ENCODE data around the gene KCND2. TPM values are rescaled to one million over a fixed set of nuclear protein-coding genes. Genes with fewer than 3 reads are reported as not detected.

KCND2 gene
- polyA plus RNA-seq, 2 of the 4 experiments (the other 2 are of a cell fraction): 0.01 TPM; not detected in 1

GRCh38 chr7:120327054-120327453 is 54.1 kb downstream of the KCND2 start:
- DNase-seq (ENCODE audit: low read depth in 1 of 2, low spot score in 1 of 2) (no peak), FAIRE-seq (no peak), ATAC-seq (no peak)
- ChIA-PET POLR2A (no interaction called here), CTCF (no interaction called here)
- Histone ChIP-seq H3K27ac (no peak overlapping the region), H3K4me2 (no peak overlapping the region), H3K4me1 (no peaks in the 10 kb centered on the region), H3K4me3 (no peak overlapping the region), H3K9me3 (no peaks in the 10 kb centered on the region)
- TF ChIP-seq PBX3 (IDR thresholded peaks at IDR 0.05) (no peak), MYC (IDR thresholded peaks at IDR 0.05; ENCODE audit: borderline replicate concordance, low read length) (no peak), NPAS2 (CRISPR knock-in tag; IDR thresholded peaks at IDR 0.05; ENCODE audit: borderline replicate concordance) (no peak), MAZ (IDR thresholded peaks at IDR 0.05; ENCODE audit: borderline replicate concordance, low read depth, low read length) (no peak), HOXA7 (CRISPR knock-in tag; IDR thresholded peaks at IDR 0.05) (no peak), MAX (IDR thresholded peaks at IDR 0.05) (no peak), CHD4 (IDR thresholded peaks at IDR 0.05; ENCODE audit: borderline replicate concordance) (no peak), RAD21 (conservative IDR thresholded peaks at IDR 0.05 in 1 of 2, IDR thresholded peaks at IDR 0.05 in 1 of 2) (no peak), FOSL2 (IDR thresholded peaks at IDR 0.05) (no peak), FOSL2 (CRISPR knock-in tag; IDR thresholded peaks at IDR 0.05) (no peak), GATA3 (IDR thresholded peaks at IDR 0.05; ENCODE audit: borderline replicate concordance) (no peak), JUN (IDR thresholded peaks at IDR 0.05) (no peak), CBX2 (IDR thresholded peaks at IDR 0.05; ENCODE audit: borderline replicate concordance, low read depth) (no peak), MAFK (IDR thresholded peaks at IDR 0.05; ENCODE audit: partially characterized antibody) (no peak), HOXB13 (CRISPR knock-in tag; IDR thresholded peaks at IDR 0.05; ENCODE audit: low read depth) (no peak), HMGXB4 (CRISPR knock-in tag; IDR thresholded peaks at IDR 0.05; ENCODE audit: borderline replicate concordance) (no peak), ZSCAN20 (CRISPR knock-in tag; IDR thresholded peaks at IDR 0.05) (no peak), ZC3H11A (IDR thresholded peaks at IDR 0.05) (no peak), TP53 (CRISPR knock-in tag; IDR thresholded peaks at IDR 0.05) (no peak), RNF2 (IDR thresholded peaks at IDR 0.05; ENCODE audit: borderline replicate concordance, low read depth) (no peak)
- 0% methylated on average over 1 of the region's 1 CpG for WGBS (ENCODE audit: missing lambda C conversion rate)

- FAIRE-seq (no peak), DNase-seq (ENCODE audit: low read depth in 1 of 2, low spot score in 1 of 2) (no peak), ATAC-seq (no peak)
- POLR2A ChIA-PET: no interaction called here
- Histone ChIP-seq H3K9me3 (no peaks in the 10 kb centered on the region), H3K4me2 (no peak overlapping the region), H3K4me3 (no peak overlapping the region), H3K27ac (no peak overlapping the region), H3K4me1 (no peaks in the 10 kb centered on the region)
- 32% methylated on average over 2 of the region's 2 CpGs for WGBS (ENCODE audit: missing lambda C conversion rate)
- CTCF ChIA-PET: interaction anchor here (1.1 kb wide), 1 partner anchor 12 kb away, joined by 3 read pairs; no protein-coding TSS in a partner anchor
- no peak for TF ChIP-seq MYC (IDR thresholded peaks at IDR 0.05; ENCODE audit: borderline replicate concordance, low read length)
- TF ChIP-seq EHMT2 (IDR thresholded peaks at IDR 0.05; ENCODE audit: low read depth): no peak
- no peak for TF ChIP-seq SREBF2 (IDR thresholded peaks at IDR 0.05)
- TF ChIP-seq CBX8 (IDR thresholded peaks at IDR 0.05): no peak
- no peak for TF ChIP-seq NR3C1 (IDR thresholded peaks at IDR 0.05)
- no peak for TF ChIP-seq RAD21 (conservative IDR thresholded peaks at IDR 0.05 in 1 of 2, IDR thresholded peaks at IDR 0.05 in 1 of 2)
- no peak for TF ChIP-seq BHLHE40 (IDR thresholded peaks at IDR 0.05; ENCODE audit: low read depth, low read length)
- TF ChIP-seq RCOR1 (IDR thresholded peaks at IDR 0.05; ENCODE audit: low read depth, low read length): no peak
- TF ChIP-seq TFCP2L1 (CRISPR knock-in tag; IDR thresholded peaks at IDR 0.05): no peak
- TF ChIP-seq KDM1A (IDR thresholded peaks at IDR 0.05; ENCODE audit: low read depth): no peak
- no peak for TF ChIP-seq KDM5A (IDR thresholded peaks at IDR 0.05)
- no peak for TF ChIP-seq BCL3 (IDR thresholded peaks at IDR 0.05)
- no peak for TF ChIP-seq MAZ (IDR thresholded peaks at IDR 0.05; ENCODE audit: borderline replicate concordance, low read depth, low read length)
- no peak for TF ChIP-seq NFE2L2 (conservative IDR thresholded peaks at IDR 0.05; ENCODE audit: low read length)
- no peak for TF ChIP-seq MAFK (IDR thresholded peaks at IDR 0.05; ENCODE audit: partially characterized antibody)
- TF ChIP-seq ATOH8 (CRISPR knock-in tag; IDR thresholded peaks at IDR 0.05; ENCODE audit: low read depth): no peak
Observed at GRCh38 chr7:120332433-120332832, 59.5 kb downstream of the KCND2 start.
